Measurements from ENCODE around the gene PTPN21. TPM values are rescaled to one million over a fixed set of nuclear protein-coding genes. Genes with fewer than 3 reads are reported as not detected.

The PTPN21 gene
- total RNA-seq, 1 donor from 2014 or later, result 70.6 TPM

DNA sequence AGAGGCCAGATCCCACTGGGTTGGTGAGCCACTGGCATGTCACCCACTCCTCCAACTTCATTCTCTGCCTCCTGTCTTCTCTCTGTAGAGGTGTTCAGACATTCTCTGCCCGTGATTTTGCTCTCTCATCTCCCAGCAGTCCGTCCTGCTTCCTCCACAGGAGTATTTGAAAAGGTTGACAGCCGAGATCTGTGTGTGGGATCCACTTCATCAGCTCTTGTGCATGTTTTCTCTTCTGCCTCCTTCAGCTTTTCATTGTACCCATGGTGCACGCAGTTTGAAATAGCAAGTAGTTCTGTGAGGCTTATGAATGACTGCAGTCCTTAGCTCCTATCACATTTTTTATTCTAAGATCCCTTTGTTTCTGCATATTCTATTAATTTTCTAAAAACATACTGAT is 42.8 kb upstream of the PTPN21 start:
- TF ChIP-seq, protein P1, sequence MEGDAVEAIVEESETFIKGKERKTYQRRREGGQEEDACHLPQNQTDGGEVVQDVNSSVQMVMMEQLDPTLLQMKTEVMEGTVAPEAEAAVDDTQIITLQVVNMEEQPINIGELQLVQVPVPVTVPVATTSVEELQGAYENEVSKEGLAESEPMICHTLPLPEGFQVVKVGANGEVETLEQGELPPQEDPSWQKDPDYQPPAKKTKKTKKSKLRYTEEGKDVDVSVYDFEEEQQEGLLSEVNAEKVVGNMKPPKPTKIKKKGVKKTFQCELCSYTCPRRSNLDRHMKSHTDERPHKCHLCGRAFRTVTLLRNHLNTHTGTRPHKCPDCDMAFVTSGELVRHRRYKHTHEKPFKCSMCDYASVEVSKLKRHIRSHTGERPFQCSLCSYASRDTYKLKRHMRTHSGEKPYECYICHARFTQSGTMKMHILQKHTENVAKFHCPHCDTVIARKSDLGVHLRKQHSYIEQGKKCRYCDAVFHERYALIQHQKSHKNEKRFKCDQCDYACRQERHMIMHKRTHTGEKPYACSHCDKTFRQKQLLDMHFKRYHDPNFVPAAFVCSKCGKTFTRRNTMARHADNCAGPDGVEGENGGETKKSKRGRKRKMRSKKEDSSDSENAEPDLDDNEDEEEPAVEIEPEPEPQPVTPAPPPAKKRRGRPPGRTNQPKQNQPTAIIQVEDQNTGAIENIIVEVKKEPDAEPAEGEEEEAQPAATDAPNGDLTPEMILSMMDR (IDR thresholded peaks at IDR 0.05), result no peak
- H3K4me1 ChIP-seq, result no peaks in the 10 kb centered on the region
- no peaks in the 10 kb centered on the region for H3K9me3 ChIP-seq
- DNase-seq, result no peak
- H3K27me3 ChIP-seq, result no peaks in the 10 kb centered on the region
- H3K27ac ChIP-seq, result no peak overlapping the region
- ATAC-seq, result peak; percentile 12
- peaks cover 93% of the 10 kb centered on the region for H3K36me3 ChIP-seq
- no peak overlapping the region for H3K4me3 ChIP-seq
- intact Hi-C loops (cut with DNase I), result no loop called here

DNA sequence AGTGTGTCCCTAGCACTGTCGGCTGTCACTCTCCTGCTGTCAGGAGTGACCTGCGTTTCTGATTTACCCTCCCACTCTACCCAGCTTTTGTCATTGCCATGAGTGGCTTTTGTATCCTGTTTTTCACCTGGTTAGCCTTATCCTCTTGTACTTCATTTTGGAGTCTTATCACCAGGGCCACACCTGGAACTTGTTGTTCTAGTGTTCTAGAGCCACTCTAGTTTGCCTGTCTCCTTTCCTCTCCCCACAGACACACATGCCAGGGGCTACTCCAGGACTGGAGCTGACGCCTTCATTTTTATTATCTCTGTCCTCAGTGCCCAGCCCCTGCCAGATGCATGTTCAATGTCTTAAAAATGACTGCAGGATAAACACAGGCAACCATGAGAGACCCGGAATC is 42.2 kb upstream of the PTPN21 start:
- intact Hi-C loops (cut with DNase I), result no loop called here
- peak; percentile 73 for ATAC-seq
- peaks cover 90% of the 10 kb centered on the region for H3K36me3 ChIP-seq

DNA sequence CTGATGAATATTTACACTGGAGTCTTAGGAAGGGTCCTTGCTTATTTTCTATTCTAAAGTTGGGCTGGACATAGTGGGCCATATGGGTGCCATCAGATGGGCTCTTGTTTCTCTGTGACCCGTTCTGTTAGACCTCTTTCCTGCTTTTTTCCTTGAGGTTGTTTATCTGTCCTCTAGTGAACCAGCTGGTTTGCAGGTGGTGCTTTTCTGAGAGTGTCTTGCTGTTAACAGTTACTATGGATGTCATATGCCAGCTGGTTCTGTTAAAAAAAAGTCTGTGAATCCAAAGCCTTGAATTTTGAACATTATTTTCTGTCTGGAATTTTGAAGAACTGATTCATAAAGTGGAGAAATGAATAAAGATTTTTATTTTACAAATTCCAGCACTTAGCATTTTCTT is 37.2 kb upstream of the PTPN21 start:
- H3K36me3 ChIP-seq, result peaks cover 87% of the 10 kb centered on the region
- ATAC-seq (no peak), DNase-seq (no peak)
- TF ChIP-seq, protein P1 (IDR thresholded peaks at IDR 0.05), result no peak
- H3K4me3 ChIP-seq, result no peak overlapping the region
- no peak overlapping the region for H3K27ac ChIP-seq
- no peaks in the 10 kb centered on the region for H3K27me3 ChIP-seq
- intact Hi-C loops (cut with DNase I), result no loop called here
- H3K4me1 ChIP-seq, result no peaks in the 10 kb centered on the region
- no peaks in the 10 kb centered on the region for H3K9me3 ChIP-seq

More for the DNA sequence above, 42.2 kb upstream of the PTPN21 start:
- no peaks in the 10 kb centered on the region for H3K9me3 ChIP-seq
- H3K4me1 ChIP-seq, result no peaks in the 10 kb centered on the region
- no peaks in the 10 kb centered on the region for H3K27me3 ChIP-seq
- no peak overlapping the region for H3K4me3 ChIP-seq
- no peak overlapping the region for H3K27ac ChIP-seq
- TF ChIP-seq, protein P1 (IDR thresholded peaks at IDR 0.05), result no peak
- DNase-seq, result no peak

DNA sequence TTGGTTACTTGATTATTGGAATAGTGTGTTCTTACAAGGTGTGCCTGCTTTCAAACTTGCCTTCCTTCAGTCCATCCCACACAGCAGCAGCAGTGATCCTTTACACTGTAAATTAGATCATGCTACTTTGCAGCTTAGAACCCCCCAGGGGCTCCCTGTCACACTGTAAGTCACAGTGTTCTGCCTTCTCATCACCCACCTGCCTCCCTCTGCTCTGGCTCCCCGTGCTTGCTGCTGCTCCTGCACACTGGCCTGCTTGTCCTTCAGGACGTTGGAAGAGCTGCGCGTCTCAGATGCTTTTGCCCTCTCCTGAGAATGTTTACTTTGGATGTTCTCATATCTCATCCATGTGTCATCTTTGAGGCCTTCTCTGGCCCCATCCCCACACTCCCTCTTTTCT is 35.4 kb upstream of the PTPN21 start:
- Histone ChIP-seq H3K4me1 (no peaks in the 10 kb centered on the region), H3K36me3 (peaks cover 85% of the 10 kb centered on the region), H3K4me3 (no peak overlapping the region), H3K9me3 (no peaks in the 10 kb centered on the region), H3K27ac (no peak overlapping the region), H3K27me3 (no peaks in the 10 kb centered on the region)
- no peak for ATAC-seq
- intact Hi-C loops (cut with DNase I), result no loop called here
- TF ChIP-seq, protein P1 (IDR thresholded peaks at IDR 0.05), result no peak
- no peak for DNase-seq

DNA sequence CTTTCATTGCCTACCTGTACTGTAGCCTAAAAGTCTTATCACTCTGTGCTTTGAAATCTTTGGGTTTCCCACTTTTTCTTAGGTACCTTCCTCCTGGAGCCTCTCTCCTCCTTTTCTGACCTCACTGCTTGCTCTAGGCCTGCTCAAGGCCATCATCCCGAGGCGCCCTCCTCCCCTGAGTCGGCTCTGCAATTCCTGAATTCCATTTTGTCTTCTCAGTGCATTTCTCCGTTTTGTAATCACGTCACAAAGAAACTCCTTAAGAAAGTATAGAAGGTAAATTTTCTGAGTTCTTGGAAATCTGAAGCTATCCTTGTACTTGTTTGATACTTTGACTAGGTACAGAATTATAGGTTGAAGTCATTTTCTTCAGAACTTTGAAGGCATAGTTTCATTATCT is 33.3 kb upstream of the PTPN21 start:
- no peaks in the 10 kb centered on the region for H3K27me3 ChIP-seq
- no peaks in the 10 kb centered on the region for H3K9me3 ChIP-seq
- intact Hi-C loops (cut with DNase I), result no loop called here
- H3K36me3 ChIP-seq, result peaks cover 85% of the 10 kb centered on the region
- no peak overlapping the region for H3K27ac ChIP-seq
- H3K4me3 ChIP-seq, result no peak overlapping the region
- ATAC-seq (no peak), DNase-seq (no peak)
- H3K4me1 ChIP-seq, result no peaks in the 10 kb centered on the region
- TF ChIP-seq, protein P1 (IDR thresholded peaks at IDR 0.05), result no peak

DNA sequence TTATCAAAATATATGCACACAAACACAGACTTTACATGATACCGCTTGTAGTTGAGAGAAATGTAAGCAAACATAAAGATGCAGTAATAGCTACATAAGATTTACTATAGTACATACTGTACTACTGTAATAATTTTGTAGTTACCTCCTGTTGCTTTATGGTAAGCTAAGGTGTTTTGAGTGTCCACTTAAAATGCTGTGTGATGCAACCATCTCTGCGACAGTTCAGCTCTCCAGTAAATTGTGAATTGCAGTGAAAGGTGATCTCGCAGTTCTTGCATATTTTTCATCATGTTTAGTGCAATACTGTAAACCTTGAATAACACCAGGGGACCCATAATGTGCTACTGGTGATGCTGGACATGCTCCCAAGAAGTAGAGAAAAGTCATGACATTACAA is 29.6 kb upstream of the PTPN21 start:
- H3K27me3 ChIP-seq, result no peaks in the 10 kb centered on the region
- peak; percentile 50 for ATAC-seq
- no peaks in the 10 kb centered on the region for H3K9me3 ChIP-seq
- H3K36me3 ChIP-seq, result peaks cover 88% of the 10 kb centered on the region
- TF ChIP-seq, protein P1 (IDR thresholded peaks at IDR 0.05), result no peak
- no peak overlapping the region for H3K4me3 ChIP-seq
- no peak overlapping the region for H3K27ac ChIP-seq
- H3K4me1 ChIP-seq, result no peaks in the 10 kb centered on the region
- no peak for DNase-seq
- intact Hi-C loops (cut with DNase I), result no loop called here

Measured in upper lobe of right lung (tissue), 1 donor.